Activated T-helper 1 cell treated with anti-CD3 and anti-CD28 coated beads, Interleukin-2, amount 50 U/mL, for 16 hours (primary cell): Measurements from ENCODE around the gene TMEM51.
"Not testable (repeated sequence)": the region's sequence is repeated elsewhere in the genome, so short reads cannot be mapped to it uniquely, and the experiment has no call there.

Experiments used
- DNase-seq, 2 donors: peaks; one replicate each; pipeline ENCODE4 v3.0.0-alpha.2; 2020; ENCODE audit warnings: low read depth in 1 of 2, low spot score in 1 of 2

Gene TMEM51

DNA sequence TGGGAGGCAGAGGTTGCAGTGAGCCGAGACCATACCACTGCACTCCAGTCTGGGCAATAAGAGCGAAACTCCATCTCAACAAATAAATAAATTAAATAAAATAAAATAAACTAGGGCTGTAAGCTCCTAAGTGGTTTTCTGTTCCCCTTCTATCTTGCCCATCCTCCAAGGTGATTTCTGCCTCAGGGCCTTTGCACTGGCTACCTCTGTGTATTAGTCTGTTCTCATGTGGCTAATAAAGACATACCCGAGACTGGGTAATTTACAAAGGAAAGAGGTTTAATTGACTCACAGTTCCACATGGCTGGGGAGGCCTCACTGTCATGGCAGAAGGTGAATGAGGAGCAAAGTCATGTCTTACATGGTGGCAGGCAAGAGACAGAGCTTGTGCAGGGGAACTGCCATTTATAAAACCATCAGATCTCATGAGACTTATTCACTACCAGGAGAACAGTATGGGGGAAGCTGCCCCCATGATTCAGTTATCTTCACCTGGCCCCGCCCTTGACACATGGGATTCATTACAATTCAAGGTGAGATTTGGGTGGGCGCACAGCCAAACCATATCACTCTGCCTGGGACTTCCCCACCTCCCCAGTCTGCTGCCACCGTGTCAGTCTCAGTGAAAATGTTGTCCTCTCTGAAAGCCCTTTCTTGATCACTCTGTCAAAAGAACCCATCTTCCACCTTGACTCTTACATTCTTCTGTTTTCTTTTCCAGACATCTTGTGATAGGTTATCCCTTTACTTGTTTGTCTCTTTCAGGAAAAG, 22.0 kb downstream of the TMEM51 start:
- not testable (repeated sequence) for DNase-seq

DNA sequence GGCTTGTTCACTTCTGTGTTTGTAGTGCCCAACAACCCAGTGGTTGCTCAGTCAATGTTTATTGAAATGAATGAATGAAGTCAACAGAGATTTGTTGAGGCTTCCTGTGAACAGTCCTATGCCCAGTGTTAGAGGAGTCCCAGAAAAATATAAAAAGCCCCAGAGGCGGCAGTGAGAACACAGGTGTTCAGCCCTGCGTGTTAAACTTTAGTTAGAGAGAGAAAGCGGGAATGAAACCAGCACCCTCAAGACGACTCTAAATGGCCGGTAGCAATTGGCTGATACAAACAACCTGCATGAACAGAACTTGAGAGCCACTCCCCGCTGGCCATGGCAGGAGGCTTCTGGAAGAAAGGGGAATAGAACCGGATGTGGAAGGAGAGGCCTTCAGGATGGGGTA, 22.6 kb downstream of the TMEM51 start:
- no peak for DNase-seq

DNA sequence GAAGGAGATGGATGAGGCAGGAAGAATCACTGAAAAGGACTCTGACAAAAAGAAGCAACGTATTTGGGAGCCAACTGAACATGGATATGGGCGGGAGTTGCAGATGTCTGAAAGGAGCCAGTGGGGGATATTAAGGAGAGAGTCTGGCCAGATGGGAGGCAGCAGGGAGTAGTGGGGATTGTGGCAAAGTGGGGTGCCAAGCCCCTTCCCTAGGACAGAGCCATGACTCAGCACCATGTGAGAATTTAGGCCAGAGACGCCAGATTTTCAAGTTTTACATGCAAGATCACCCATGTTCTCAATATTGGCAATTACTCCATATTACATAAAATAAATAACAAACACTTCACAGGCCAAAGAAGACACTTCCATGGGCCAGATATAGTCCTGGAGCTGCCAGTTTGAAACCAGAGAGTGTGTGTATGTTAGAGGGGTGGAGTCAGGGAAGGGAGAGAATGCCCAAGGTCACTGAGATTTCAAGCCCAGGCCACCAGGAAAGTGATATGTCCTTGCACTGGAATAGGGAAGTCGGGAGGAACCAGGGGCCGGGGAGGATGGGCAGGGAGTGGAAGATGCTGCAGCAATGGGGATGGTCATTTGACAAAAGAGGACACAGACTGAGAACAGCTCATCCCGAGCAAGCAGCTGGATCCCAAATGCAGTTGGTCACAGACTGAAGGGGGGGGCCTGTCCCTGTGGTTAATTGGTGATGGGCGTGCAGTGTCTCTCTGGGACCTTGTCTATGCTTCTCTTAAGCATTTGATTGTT, 23.5 kb downstream of the TMEM51 start:
- DNase-seq = no peak

DNA sequence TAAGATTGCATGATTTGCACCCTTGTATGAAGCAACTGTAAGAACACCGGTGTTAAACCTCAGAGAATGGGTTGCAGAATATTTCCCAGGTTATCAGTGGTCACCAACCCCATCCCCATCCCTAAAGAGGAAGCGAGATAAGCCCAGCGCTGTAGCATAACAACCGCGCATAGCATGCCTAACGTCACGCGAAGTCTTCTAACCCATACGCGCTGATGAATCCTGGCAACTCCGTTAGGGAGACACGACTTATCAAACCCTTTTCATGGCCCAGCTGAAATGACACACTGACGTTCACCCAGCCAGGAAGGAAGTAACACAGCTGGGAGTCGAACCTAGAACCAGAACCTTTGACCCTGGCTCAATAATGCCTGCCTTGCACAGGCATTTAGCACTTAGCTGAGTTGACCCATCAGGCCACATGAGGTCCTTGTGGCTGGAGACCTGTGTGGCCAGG, 24.2 kb downstream of the TMEM51 start:
- DNase-seq = no peak

DNA sequence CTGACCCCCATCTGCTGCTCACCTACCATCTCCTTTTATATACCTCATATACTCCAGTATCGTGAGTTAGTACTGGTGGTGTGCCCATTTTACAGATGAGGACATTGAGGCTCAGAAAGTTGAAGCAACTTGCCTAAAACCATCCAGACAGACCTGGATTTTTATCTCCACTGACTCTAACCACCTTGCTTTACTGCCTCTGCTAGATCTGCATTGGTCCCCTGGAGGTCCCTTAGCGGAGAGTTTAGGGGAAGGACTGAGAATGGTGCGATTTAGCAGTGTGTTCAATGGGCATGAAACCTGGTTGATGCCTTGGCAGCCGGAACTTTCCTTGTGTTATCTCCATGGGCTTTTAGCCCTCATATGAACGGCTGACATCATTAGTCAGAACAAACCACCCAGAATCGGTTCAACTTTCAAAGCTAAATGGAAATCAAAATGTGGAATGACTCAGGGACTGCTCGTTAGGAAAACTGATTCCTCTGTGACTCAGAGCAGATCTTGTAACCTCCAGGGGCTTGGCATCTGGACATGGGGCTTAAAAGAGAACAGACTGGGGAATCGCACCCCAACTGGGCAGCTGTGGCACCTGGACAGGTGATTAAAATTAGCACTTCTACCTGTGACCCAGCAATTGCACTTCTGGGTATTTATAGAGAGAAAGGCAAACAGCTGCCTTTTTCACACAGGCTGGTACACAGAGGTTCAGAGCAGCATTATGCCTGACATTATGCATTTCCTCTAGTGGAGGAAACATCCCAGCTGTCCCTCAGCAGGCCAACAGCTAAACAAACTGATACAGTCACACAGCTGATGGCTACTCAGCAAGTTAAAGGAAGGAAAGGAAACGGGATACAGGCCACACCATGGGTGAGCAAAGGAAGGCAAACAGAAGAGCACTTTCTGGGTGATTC, 25.3 kb downstream of the TMEM51 start:
- no peak for DNase-seq

DNA sequence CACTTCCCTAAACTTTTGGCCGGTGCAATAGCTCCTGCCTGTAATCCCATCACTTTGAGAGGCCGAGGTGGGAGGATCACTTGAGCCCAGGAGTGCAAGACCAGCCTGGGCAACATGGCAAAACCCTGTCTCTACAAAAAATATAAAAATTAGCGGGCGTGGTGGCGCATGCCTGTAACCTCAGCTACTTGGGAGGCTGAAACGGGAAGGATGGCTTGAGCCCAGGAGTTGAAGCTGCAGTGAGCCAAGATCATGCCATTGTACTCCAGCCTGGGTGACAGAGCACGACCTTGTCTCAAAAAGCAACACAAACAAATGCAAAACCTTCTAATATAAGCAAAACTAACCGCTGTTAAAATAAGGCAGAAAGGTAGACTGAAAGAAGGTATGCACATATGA, 25.9 kb downstream of the TMEM51 start:
- DNase-seq = no peak

DNA sequence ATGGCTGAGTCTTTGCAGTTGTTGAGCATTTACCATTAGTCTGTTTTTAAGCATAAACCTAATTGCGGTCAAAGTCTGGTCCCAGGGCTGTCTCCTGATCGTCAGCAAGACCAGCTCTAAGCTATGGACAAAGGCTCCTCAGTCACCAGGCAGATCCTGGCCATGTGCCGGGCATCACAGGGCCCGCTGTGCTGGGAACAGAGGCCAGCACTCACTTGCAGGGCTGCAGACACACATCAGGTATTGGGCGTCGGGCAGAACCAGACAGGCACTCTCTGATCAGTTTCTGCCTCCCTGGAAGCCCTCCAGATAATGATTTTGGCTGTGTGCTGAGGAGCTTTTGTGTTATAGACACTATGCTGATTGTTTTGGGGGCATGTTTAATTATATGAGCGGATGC, 26.6 kb downstream of the TMEM51 start:
- no peak for DNase-seq

DNA sequence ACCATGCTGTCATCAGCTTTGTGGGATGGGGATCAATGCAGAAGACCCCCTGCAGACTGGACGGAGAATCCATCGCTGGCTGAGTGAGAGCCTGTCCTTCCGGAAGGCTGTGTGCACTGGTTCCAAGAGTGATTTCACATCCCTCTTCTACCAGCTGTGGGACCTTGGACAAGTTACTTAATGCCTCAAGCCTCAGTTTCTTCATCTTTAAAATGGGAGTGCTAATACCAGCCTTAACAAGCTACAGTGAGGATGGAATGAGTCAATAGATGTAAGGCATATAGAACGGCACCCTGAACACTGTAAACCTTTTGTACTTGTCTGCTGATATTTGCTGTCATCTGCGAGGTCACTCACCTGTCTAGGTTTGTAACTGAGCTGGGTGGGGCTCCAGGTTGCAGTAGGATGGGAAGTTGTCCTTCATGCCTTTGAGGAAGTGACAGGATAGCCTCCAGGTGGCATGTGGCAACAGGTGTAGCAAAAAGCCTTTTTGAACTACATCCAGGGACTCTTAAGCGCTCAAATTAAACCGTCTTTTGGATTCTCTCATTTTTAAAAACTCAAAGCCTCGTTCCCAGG, 27.5 kb downstream of the TMEM51 start:
- DNase-seq = no peak

DNA sequence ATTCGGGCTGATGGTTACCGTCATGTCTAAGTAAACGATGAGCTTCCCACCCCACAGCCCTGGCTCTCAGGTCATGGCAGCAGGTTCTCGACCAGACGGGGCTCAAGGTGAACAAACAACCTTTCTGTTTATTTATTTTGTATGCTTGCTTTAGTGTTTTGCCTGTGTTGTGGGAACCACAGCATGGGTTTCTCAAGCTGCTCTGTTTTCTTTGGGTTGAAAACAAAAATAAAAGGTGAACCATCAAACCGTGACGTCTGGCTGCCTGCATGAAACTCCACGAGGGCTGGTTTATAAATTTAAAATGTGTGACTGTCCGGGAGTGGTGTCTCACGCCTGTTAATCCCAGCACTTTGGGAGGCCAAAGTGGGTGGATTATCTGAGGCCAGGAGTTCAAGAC, 28.0 kb downstream of the TMEM51 start:
- no peak for DNase-seq

DNA sequence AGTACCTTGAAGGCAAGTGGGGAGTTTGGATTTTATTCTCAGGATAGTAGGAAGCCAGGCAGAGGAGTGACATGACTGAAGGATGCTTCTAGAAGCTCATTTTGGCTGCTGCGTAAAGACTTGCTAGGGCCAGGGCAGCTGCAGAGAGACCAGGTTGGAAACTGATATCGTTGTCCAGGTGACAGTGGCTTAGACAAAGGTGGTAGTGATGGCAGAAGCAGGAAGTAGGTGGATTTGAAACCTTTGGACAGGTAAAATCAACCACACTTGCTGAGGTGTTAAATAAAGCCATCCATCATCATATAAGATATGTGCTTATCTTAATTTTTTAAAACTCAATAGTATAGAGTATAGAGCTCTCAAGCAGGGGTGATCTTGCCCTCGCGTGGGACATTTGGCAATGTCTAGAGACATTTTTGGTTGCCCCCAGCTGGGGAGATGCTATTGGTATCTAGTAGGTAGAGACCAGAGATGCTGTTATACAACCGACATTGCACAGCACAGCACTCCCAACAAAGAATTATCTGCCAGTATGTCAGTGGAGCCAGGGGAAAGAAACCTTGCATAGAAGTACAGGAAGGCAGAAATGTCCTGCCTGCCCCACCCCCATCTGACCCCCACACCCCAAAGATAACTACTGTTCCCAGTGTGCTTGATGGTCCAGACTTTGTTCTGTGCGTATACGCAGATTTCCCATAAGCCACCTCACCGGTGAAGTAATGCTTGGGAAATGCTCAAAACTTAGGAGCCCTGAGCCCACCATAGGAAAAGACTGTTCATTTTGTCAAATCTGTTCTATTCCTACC, 31.1 kb downstream of the TMEM51 start:
- DNase-seq = no peak

DNA sequence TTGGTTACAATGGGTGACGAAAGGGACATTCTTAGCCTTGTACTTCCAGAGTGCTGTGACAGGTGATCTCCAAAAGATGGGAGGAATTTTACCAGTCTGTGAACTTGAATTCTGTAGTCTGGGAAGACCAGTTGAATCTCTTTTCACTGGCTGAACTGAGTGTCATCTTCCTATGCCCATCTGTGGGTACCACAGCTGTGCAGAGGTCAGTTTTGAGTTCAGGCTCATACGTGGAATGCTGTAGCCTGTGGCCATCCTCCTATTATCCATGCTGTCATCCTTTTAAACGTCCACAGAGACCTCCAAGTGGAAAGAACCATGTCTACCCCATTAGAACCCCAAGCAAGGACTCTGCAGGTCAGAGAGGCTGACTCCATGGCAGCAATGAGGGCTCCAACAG, 32.1 kb downstream of the TMEM51 start:
- DNase-seq = no peak

DNA sequence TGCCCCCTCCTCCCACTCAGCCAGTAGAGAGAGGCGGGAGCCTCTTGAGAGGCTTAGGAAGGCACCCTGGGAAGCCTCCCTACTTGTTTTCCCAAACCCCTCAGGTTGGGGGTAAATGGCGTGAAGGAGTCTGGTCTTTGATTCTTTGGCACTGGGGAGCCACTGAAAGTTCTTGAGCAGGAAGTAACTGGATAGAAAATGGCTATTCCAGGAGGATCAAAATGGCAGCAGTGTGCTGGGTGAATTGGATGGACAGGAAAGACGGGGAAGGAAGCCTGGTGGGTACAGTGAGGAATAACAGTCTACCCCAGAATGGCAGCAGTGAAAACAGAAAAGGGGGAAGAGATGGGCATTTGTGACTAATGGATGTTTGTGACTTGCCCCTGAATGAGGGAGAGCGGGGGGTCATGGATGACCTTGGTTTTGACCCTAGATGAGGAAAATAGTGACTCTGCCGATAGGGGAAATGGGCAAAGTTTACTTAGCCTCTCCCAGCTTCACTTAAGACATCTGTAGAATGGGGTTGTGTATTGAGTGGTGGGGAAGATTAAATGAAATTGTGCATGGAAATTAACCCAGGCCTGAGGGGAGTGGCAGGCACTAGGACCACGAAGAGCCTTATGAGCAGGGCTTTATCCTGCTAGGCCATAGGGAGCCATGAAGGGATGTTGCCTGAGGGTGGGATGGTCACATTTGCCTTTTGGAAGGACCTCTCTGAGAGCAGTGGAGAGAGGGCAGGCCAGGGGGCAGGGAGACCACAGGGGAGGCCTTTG, 32.7 kb downstream of the TMEM51 start:
- no peak for DNase-seq

DNA sequence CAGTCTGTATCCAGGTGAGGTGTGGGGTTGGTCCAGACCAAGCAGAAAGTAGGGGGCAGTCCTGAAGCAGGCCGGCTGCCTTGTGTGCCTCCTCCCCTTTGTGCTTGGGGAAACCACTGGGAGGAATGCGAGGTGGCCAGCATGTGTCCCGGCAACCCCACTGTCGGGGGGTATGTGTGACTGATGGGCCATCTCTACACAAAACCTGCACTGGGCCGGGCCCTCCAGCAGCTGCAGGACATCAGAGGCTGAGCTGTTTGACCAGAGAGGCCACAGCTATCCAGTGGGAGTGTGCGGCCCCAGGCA, 33.3 kb downstream of the TMEM51 start:
- no peak for DNase-seq

DNA sequence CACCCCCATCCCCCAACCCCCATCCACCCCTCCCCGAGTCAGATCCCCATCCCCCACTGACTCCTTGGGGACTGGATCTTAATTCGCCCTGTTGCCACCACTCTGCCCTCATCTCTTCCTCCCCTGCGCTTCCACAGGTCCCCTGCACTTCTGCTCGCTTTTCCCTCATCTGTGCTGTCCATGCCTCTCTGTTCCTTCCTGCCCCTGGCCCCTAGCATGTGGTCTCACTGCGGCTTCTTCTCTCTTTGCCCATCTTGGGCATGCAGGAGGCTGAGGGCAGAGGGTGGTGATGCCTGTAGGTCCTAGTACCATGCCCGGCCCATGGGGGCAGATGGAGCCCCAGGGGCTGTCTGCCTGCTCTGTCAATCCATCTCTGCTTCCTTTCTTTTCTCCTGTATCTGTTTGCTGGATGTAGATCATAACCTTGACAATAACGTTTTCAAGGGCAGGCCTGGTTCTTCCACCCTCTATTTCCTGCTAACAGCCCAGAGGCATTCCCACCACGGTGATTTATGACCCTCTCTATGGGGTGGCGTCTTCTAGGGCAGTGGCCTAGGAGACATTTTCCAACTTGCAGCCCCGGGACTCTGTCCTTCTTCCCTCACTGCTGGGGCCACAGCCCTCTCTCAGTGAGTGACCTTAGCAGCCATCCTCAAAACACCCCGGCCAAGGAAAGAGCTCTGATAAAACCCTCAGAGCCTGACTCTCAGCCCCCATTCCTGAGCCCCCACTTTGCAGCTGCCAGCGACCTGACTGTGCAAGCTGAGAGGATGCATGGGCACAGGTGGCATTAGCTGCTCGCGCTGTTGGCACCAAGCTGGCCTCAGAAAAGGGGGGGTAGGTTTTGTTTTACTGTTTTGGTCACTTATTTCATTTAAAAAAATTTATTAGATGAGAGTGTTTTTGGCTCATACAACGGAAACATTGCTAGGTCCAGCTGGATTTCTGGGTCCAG, 33.9 kb downstream of the TMEM51 start:
- DNase-seq = no peak

DNA sequence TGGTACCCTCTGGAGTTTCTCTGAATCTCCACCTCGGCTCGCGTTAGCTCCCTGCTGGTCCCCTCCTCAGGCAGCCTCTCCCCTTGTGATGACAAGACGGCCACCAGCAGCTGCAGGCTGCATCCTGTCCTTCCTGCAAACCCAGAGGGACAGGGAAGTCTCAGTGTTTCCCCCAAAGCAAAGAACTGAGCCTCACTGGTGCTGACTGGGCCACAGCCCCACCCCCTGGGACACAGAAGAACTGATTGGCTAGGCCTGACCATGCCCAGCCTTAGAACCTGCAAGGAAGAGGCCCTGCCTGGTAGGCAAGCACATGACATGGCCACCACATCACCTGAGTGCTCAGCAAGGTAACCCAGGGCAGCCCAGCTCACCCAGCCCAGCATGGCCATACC, 34.6 kb downstream of the TMEM51 start:
- DNase-seq = no peak

DNA sequence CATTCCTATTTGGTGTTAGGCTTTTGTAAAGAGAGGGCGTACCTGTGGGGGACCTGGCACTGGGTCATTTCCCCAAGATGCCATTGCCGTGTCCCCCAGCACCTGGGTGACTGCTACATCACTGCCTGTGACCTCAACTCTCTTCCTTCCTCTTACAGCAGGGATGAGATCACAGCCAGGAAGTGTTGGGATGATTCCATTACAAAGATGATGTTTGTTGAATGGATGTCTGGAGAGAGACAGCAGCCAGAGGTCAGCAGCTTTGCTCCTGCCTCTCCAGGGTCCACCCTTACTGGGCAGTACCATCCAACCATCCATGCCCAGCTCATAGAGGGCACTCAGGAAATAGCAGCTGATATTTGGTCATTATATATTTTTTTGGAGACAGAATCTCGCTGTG, 35.1 kb downstream of the TMEM51 start:
- DNase-seq = no peak

DNA sequence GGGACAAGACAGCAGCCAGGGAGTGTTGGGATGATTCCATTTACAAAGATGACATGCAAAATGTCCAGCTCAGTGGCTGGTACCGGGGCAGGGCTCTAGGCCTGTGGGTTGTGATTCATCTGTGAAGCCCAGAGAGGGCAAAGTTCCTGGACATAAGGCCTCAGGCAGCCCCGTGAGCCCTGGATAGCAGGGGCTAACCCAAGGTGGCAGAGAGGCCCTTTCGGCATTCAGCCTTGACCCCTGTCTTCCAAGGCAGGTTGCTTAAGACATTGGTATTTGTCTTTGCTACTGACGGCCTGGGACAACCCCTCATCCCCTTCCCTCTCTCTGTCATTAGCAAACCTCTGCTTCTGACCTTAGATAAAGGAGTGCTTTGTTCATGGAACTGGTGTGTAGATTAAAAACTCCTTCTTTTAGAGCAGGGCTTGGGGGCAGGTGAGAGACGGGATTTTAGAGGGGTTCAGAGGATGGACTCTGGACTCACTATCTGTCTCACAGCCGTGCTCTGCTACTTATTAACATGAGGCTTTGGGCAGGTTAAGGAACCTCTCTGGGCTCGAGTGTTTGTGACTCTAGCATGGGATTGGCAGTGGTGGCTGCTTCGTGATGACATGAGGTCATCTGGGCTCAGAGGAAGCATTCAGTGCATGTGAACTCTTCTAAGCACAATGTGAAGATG, 36.3 kb downstream of the TMEM51 start:
- no peak for DNase-seq

DNA sequence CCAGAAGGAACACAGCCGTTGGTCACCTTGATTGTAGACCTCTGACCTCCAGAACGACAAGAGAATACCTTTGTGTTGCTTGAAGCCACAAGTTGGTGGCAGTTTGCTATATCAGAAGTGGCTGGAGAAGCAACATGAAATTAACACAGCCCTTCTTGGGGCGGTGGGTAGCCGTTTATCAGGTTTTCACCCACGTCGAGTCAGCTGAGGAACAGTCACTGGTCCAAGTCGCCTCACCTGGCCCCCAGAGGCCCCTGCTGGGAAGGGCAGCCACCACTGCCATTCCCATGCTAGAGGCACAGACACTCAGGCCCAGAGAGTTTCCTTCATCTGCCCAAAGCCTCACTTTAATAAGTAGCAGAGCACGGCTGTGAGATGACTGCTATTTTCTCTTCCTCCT, 37.7 kb downstream of the TMEM51 start:
- no peak for DNase-seq
